Transverse colon (tissue), 3 donors: ENCODE data around the gene NLGN1.

ENCODE experiments used
- EP300 ChIP-seq: sonication (generic); formaldehyde crosslinking; IDR thresholded peaks from one replicate; pipeline ENCODE4 v1.6.1; 2017; ENCODE audit warnings: antibody characterized with exemption, low read depth
- TF ChIP-seq, protein P1 (sequence below), 5 experiments: fragments of 200-600 bp in 3 of 5; fragments of 450-650 bp in 2 of 5; sonication (generic) in 3 of 5; IDR thresholded peaks; 1 replicate in 2 of 5; 2 replicates in 3 of 5; pipeline ENCODE4 v1.5.1; 2016 to 2017; ENCODE audit warnings: antibody characterized with exemption in 5 of 5, inconsistent platforms in 3 of 5, mild to moderate bottlenecking in 2 of 5, moderate library complexity in 1 of 5

DNA sequence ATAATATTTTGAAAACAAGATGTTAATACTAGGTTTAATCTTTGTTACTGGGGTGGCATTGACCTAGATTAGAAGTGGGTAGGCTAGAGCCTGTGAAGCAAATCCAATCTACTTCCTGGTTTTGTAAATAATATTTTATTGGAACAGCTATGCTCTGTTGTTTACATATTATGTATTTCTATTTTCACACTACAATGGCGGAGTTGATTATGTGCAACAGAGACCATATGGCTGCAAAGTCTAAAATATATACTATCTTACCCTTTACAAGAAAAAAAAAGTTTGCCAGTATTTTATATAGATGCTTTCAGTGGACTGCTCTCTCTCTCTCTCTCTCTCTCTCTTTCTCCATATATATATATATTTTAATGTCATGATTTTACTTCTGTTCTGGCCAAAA, 244.2 kb downstream of the NLGN1 start:
- TF ChIP-seq EP300: no peak
- TF ChIP-seq, protein P1, sequence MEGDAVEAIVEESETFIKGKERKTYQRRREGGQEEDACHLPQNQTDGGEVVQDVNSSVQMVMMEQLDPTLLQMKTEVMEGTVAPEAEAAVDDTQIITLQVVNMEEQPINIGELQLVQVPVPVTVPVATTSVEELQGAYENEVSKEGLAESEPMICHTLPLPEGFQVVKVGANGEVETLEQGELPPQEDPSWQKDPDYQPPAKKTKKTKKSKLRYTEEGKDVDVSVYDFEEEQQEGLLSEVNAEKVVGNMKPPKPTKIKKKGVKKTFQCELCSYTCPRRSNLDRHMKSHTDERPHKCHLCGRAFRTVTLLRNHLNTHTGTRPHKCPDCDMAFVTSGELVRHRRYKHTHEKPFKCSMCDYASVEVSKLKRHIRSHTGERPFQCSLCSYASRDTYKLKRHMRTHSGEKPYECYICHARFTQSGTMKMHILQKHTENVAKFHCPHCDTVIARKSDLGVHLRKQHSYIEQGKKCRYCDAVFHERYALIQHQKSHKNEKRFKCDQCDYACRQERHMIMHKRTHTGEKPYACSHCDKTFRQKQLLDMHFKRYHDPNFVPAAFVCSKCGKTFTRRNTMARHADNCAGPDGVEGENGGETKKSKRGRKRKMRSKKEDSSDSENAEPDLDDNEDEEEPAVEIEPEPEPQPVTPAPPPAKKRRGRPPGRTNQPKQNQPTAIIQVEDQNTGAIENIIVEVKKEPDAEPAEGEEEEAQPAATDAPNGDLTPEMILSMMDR (IDR thresholded peaks at IDR 0.05): no peak
